IMR-90 (cell line): Measurements from ENCODE around the gene HNRNPUL1. TPM values are rescaled to one million over a fixed set of nuclear protein-coding genes. Genes with fewer than 3 reads are reported as not detected.

Experiments
- ATAC-seq: fragments of 200-7000 bp; cut with Tn5 transposase; 2 replicates; pipeline ENCODE4 v1.9.1; 2020; ENCODE audit warnings: low read depth, mild to moderate bottlenecking, moderate library complexity
- BruUV-seq: library from RNA; stranded (reverse); fragments of 400-500 nt; replicated peaks from 2 replicates; lab custom pipeline; 2021; lab: Mats Ljungman, UMichigan
- CTCF ChIA-PET: fragments of 300-600 bp; formaldehyde crosslinking; extraction: SDS; loops from one replicate; lab custom pipeline; 2021; ENCODE audit warnings: antibody characterized with exemption; lab: Yijun Ruan, JAX
- POLR2A ChIA-PET: fragments of 300-600 bp; sonication (Branson Sonifier 250); formaldehyde crosslinking; loops from one replicate; lab custom pipeline; 2022; ENCODE audit warnings: antibody characterized with exemption; ENCODE audit not compliant: unreplicated experiment; lab: Charles Lee
- DNase-seq: peaks from one replicate; pipeline ENCODE4 v3.0.0; 2013
- H2AFZ ChIP-seq: replicated peaks from 2 replicates; pipeline ENCODE3; 2013; ENCODE audit warnings: low read length, mild to moderate bottlenecking; ENCODE audit not compliant: poor library complexity
- H2AK5ac ChIP-seq: 2 replicates; pipeline ENCODE4 v1.6.1; 2013; ENCODE audit warnings: low read depth, low read length, inconsistent platforms
- H2AK9ac ChIP-seq: replicated peaks from 2 replicates; pipeline ENCODE3; 2013; ENCODE audit warnings: mild to moderate bottlenecking, low read depth, low read length, moderate library complexity; ENCODE audit not compliant: poor library complexity
- H2BK120ac ChIP-seq: 2 replicates; pipeline ENCODE4 v1.6.1; 2013; ENCODE audit warnings: low read depth, low read length, inconsistent platforms
- H2BK15ac ChIP-seq: 3 replicates; pipeline ENCODE4 v1.6.1; 2013; ENCODE audit warnings: low read depth, low read length, inconsistent platforms
- H2BK20ac ChIP-seq: 2 replicates; pipeline ENCODE4 v1.6.1; 2013; ENCODE audit warnings: low read depth, mild to moderate bottlenecking, inconsistent platforms, low read length, moderate library complexity
- H2BK5ac ChIP-seq: 2 replicates; pipeline ENCODE4 v1.6.1; 2013; ENCODE audit warnings: mild to moderate bottlenecking, low read depth, low read length, inconsistent platforms; ENCODE audit not compliant: poor library complexity, severe bottlenecking
- H3K14ac ChIP-seq: replicated peaks from 2 replicates; pipeline ENCODE4 v1.6.1; 2013; ENCODE audit warnings: low read depth, low read length, inconsistent platforms
- H3K18ac ChIP-seq: 2 replicates; pipeline ENCODE4 v1.6.1; 2013; ENCODE audit warnings: low read depth, low read length, control low read depth
- H3K23ac ChIP-seq: 2 replicates; pipeline ENCODE4 v1.6.1; 2013; ENCODE audit warnings: low read depth, low read length, inconsistent platforms
- H3K27ac ChIP-seq: 2 replicates; pipeline ENCODE4 v1.5.1; 2013; ENCODE audit warnings: mild to moderate bottlenecking, control low read depth, low read length; ENCODE audit not compliant: insufficient read depth
- H3K27me3 ChIP-seq: 2 replicates; pipeline ENCODE4 v1.6.1; 2013; ENCODE audit warnings: low read length; ENCODE audit not compliant: control insufficient read depth, insufficient read depth
- H3K36me3 ChIP-seq: 2 replicates; pipeline ENCODE4 v1.6.1; 2013; ENCODE audit warnings: low read length, mixed read lengths; ENCODE audit not compliant: control insufficient read depth, insufficient read depth
- H3K4ac ChIP-seq: 2 replicates; pipeline ENCODE4 v1.6.1; 2013; ENCODE audit warnings: low read depth, low read length, inconsistent platforms
- H3K4me1 ChIP-seq: 2 replicates; pipeline ENCODE4 v1.6.1; 2013; ENCODE audit warnings: low read length, mixed read lengths; ENCODE audit not compliant: control insufficient read depth, insufficient read depth
- H3K4me2 ChIP-seq: 2 replicates; pipeline ENCODE4 v1.6.1; 2013; ENCODE audit warnings: low read depth, mild to moderate bottlenecking, control low read depth, low read length, moderate library complexity
- H3K4me3 ChIP-seq: 2 replicates; pipeline ENCODE4 v1.5.1; 2013; ENCODE audit warnings: low read depth, mild to moderate bottlenecking, control low read depth, low read length, moderate library complexity; ENCODE audit not compliant: insufficient read depth
- H3K56ac ChIP-seq: 2 replicates; pipeline ENCODE4 v1.6.1; 2013; ENCODE audit warnings: low read length, inconsistent platforms; ENCODE audit not compliant: insufficient read depth; ENCODE audit errors: extremely low read depth
- H3K79me1 ChIP-seq, 2 experiments: 2 replicates each; pipeline ENCODE4 v1.6.1; 2013; ENCODE audit warnings: low read length in 2 of 2, inconsistent platforms in 1 of 2, low read depth in 1 of 2
- H3K9ac ChIP-seq: 2 replicates; pipeline ENCODE4 v1.6.1; 2013; ENCODE audit warnings: low read depth, low read length, control low read depth
- H3K9me1 ChIP-seq: 2 replicates; pipeline ENCODE4 v1.6.1; 2013; ENCODE audit warnings: low read length, inconsistent platforms; ENCODE audit not compliant: insufficient read depth
- H3K9me3 ChIP-seq: 2 replicates; pipeline ENCODE4 v1.6.1; 2013; ENCODE audit warnings: low read length; ENCODE audit not compliant: control insufficient read depth, insufficient read depth
- H4K20me1 ChIP-seq: 2 replicates; pipeline ENCODE4 v1.6.1; 2013; ENCODE audit warnings: low read length, inconsistent platforms; ENCODE audit not compliant: insufficient read depth
- H4K5ac ChIP-seq: 2 replicates; pipeline ENCODE4 v1.6.1; 2013; ENCODE audit warnings: mild to moderate bottlenecking, low read depth, low read length, control low read depth
- H4K8ac ChIP-seq, 2 experiments: 2 replicates each; pipeline ENCODE4 v1.6.1; 2013; ENCODE audit warnings: low read depth in 2 of 2, low read length in 2 of 2, control low read depth in 1 of 2, inconsistent platforms in 1 of 2
- H4K91ac ChIP-seq: 2 replicates; pipeline ENCODE4 v1.6.1; 2013; ENCODE audit warnings: low read depth, low read length, inconsistent platforms; ENCODE audit not compliant: insufficient read depth
- CEBPB ChIP-seq: IDR thresholded peaks from 2 replicates; pipeline ENCODE4 v1.6.1; 2012; ENCODE audit warnings: low read depth, low read length, improper control_type of control experiment
- CHD1 ChIP-seq: IDR thresholded peaks from 2 replicates; pipeline ENCODE4 v1.6.1; 2012; ENCODE audit warnings: low read depth, low read length, improper control_type of control experiment
- MAZ ChIP-seq: IDR thresholded peaks from 2 replicates; pipeline ENCODE4 v1.6.1; 2012; ENCODE audit warnings: low read depth, mild to moderate bottlenecking, low read length, improper control_type of control experiment, moderate library complexity, borderline replicate concordance
- SMC3 ChIP-seq: fragments of 150-350 bp; IDR thresholded peaks from 2 replicates; pipeline ENCODE4 v1.6.1; 2016; ENCODE audit warnings: low read depth, mild to moderate bottlenecking, antibody characterized with exemption, low read length, moderate library complexity
- WGBS, 2 experiments: methylation state at CpG; one replicate each; pipeline versions ENCODE4 v1.1.5 to v1.1.7; 2013; ENCODE audit warnings: missing lambda C conversion rate in 2 of 2; ENCODE audit not compliant: insufficient read length in 1 of 2; ENCODE audit errors: extremely low coverage in 2 of 2; 5-methylcytosine and 5-hydroxymethylcytosine counted together
- dilution Hi-C: fragments of 300-500 bp; cut with HindIII; formaldehyde crosslinking; loops from one replicate; pipeline ENCODE4 v1.14.3; 2018; ENCODE audit warnings: low sequenced_read_pairs; ENCODE audit not compliant: unreplicated experiment
- in situ Hi-C: fragments of 300-500 bp; cut with MboI; formaldehyde crosslinking; loops from 3 replicates; pipeline ENCODE4 v1.14.3; 2019; ENCODE audit warnings: low sequenced_read_pairs, inconsistent platforms, mixed read lengths
- intact Hi-C: fragments of 100-400 bp; cut with micrococcal nuclease; formaldehyde crosslinking; loops from 2 replicates; pipeline ENCODE4 v1.10.0; 2022
- polyA plus RNA-seq, 3 experiments: library from polyadenylated mRNA; depleted of rRNA; stranded (reverse); fragments of >200 nt; gene quantifications; 2 replicates each; pipeline ENCODE4 v1.2.3, GENCODE V29; 2012; ENCODE audit warnings: low replicate concordance in 1 of 3
- total RNA-seq: library from RNA; depleted of rRNA; stranded (reverse); fragments of >200 nt; gene quantifications from 2 replicates; pipeline ENCODE4 v1.2.3, GENCODE V29; 2012

HNRNPUL1 gene
- total and polyA plus RNA-seq, 2 of the 4 experiments (the other 2 are of a cell fraction): 50.7 to 67.3 TPM

GRCh38 chr19:41276231-41276630 lies 12.1 kb downstream of the HNRNPUL1 start:
- Histone ChIP-seq H3K79me1 (peaks cover 52 to 68% of the 10 kb centered on the region in 2 experiments), H3K9ac (no peak overlapping the region), H3K14ac (no peak overlapping the region), H3K9me3 (no peaks in the 10 kb centered on the region), H3K4ac (no peak overlapping the region), H2BK15ac (no peak overlapping the region), H3K4me1 (no peaks in the 10 kb centered on the region), H3K56ac (no peak overlapping the region), H3K18ac (no peak overlapping the region), H2BK20ac (no peak overlapping the region), H4K20me1 (peaks cover 22% of the 10 kb centered on the region), H3K23ac (no peak overlapping the region), H3K27ac (no peak overlapping the region), H2BK120ac (no peak overlapping the region), H4K91ac (no peak overlapping the region), H3K4me2 (no peak overlapping the region), H4K5ac (no peak overlapping the region), H3K4me3 (no peak overlapping the region), H2AK5ac (no peak overlapping the region), H2AFZ (no peak overlapping the region), H4K8ac (no peak overlapping the region), H2BK5ac (no peak overlapping the region), H2AK9ac (no peak overlapping the region), H3K9me1 (no peaks in the 10 kb centered on the region), H3K27me3 (no peaks in the 10 kb centered on the region), H3K36me3 (peaks cover 83% of the 10 kb centered on the region)
- DNase-seq (peak; percentile 35), ATAC-seq (peak; percentile 32)
- no TSS peak for BruUV-seq
- ChIA-PET POLR2A (no interaction called here), CTCF (no interaction called here)
- no CpG with 5 or more reads among the region's 3 CpGs for WGBS, 2 experiments
- intact Hi-C loops (no loop called here), dilution Hi-C loops (no loop called here), in situ Hi-C loops (no loop called here)
- TF ChIP-seq CEBPB (peak; percentile 97), CHD1 (no peak), SMC3 (no peak), MAZ (no peak)
